ENCODE results near the gene ZNF83. TPM values are rescaled to one million over a fixed set of nuclear protein-coding genes. Genes with fewer than 3 reads are reported as not detected.
"Not testable (repeated sequence)": the region's sequence is repeated elsewhere in the genome, so short reads cannot be mapped to it uniquely, and the experiment has no call there.

The ZNF83 gene
- total RNA-seq, 2 experiments from 2014 or later = 49.1 to 49.7 TPM

GRCh38 chr19:52585604-52586003 is 52.6 kb downstream of the ZNF83 start:
- Mint-ChIP-seq H3K4me1 (no peaks in the 10 kb centered on the region), H3K4me3 (no peak overlapping the region), H3K36me3 (ENCODE audit: low read depth) (peaks cover 84% of the 10 kb centered on the region), H3K27ac (no peak overlapping the region), H3K9me3 (peaks cover 49% of the 10 kb centered on the region), H3K27me3 (no peaks in the 10 kb centered on the region)
- ChIA-PET POLR2A (no interaction called here), CTCF (no interaction called here)
- no peak for DNase-seq

- Mint-ChIP-seq H3K27ac (no peak overlapping the region), H3K9me3 (peaks cover 45% of the 10 kb centered on the region), H3K27me3 (no peaks in the 10 kb centered on the region), H3K4me3 (no peak overlapping the region), H3K36me3 (ENCODE audit: low read depth) (peaks cover 82% of the 10 kb centered on the region), H3K4me1 (no peaks in the 10 kb centered on the region)
- ChIA-PET CTCF (no interaction called here), POLR2A (no interaction called here)
- no peak for DNase-seq
Observed at GRCh38 chr19:52584736-52585440, 53.3 kb downstream of the ZNF83 start.

- CTCF ChIA-PET = no interaction called here
- no peaks in the 10 kb centered on the region for H3K27me3 Mint-ChIP-seq
- peak within 1 kb of the TSS; percentile 84 for H3K4me3 Mint-ChIP-seq
- H3K36me3 Mint-ChIP-seq (ENCODE audit: low read depth) = peaks cover 72% of the 10 kb centered on the region
- peaks cover 31% of the 10 kb centered on the region for H3K4me1 Mint-ChIP-seq
- H3K9me3 Mint-ChIP-seq = peaks cover 43% of the 10 kb centered on the region
- H3K27ac Mint-ChIP-seq = peak within 1 kb of the TSS; percentile 91
- peak; percentile 97 for DNase-seq
- POLR2A ChIA-PET = interaction anchor here (1.0 kb wide), 2 partner anchors 34 to 172 kb away, joined by 3 read pairs; no protein-coding TSS in a partner anchor
Observed at GRCh38 chr19:52570000-52570861, 67.9 kb downstream of the ZNF83 start, which contains the start of gene ZNF701. Gene ZNF701 (plus strand): TSS chr19:52570287. CDS start chr19:52574148, 3,861 bp downstream.

- POLR2A ChIA-PET, DNase-seq, CTCF ChIA-PET, H3K27me3 Mint-ChIP-seq: not testable (repeated sequence)
- Mint-ChIP-seq H3K4me3 (peak overlapping the region; percentile 84), H3K4me1 (peaks cover 31% of the 10 kb centered on the region), H3K36me3 (ENCODE audit: low read depth) (peaks cover 68% of the 10 kb centered on the region), H3K9me3 (peaks cover 44% of the 10 kb centered on the region), H3K27ac (peak overlapping the region; percentile 91)
Observed at GRCh38 chr19:52569638-52569999, 68.5 kb downstream of the ZNF83 start.

GRCh38 chr19:52567921-52568320 is 70.2 kb downstream of the ZNF83 start:
- Mint-ChIP-seq H3K4me3 (no peak overlapping the region), H3K27ac (no peak overlapping the region), H3K9me3 (peaks cover 47% of the 10 kb centered on the region), H3K4me1 (peaks cover 31% of the 10 kb centered on the region), H3K36me3 (ENCODE audit: low read depth) (peaks cover 68% of the 10 kb centered on the region), H3K27me3 (no peaks in the 10 kb centered on the region)
- DNase-seq = no peak
- ChIA-PET CTCF (no interaction called here), POLR2A (no interaction called here)

- no peak for DNase-seq
- Mint-ChIP-seq H3K27ac (no peak overlapping the region), H3K36me3 (ENCODE audit: low read depth) (peaks cover 67% of the 10 kb centered on the region), H3K9me3 (peaks cover 44% of the 10 kb centered on the region), H3K27me3 (no peaks in the 10 kb centered on the region), H3K4me1 (peaks cover 19% of the 10 kb centered on the region), H3K4me3 (no peak overlapping the region)
- CTCF ChIA-PET = no interaction called here
- POLR2A ChIA-PET = interaction anchor here (1.1 to 1.6 kb wide), 2 partner anchors 23 to 81 kb away, joined by 3 to 4 read pairs; no protein-coding TSS in a partner anchor
Observed at GRCh38 chr19:52566588-52566987, 71.6 kb downstream of the ZNF83 start.

GRCh38 chr19:52566121-52566520 is 72.0 kb downstream of the ZNF83 start:
- H3K4me1 Mint-ChIP-seq = peaks cover 15% of the 10 kb centered on the region
- ChIA-PET POLR2A (interaction anchor here (1.1 to 1.6 kb wide), 2 partner anchors 23 to 82 kb away, joined by 3 to 4 read pairs; no protein-coding TSS in a partner anchor), CTCF (interaction anchor here (0.6 kb wide), 1 partner anchor 180 kb away, joined by 3 read pairs; no protein-coding TSS in a partner anchor)
- H3K27me3 Mint-ChIP-seq = no peaks in the 10 kb centered on the region
- H3K4me3 Mint-ChIP-seq = no peak overlapping the region
- no peak for DNase-seq
- H3K27ac Mint-ChIP-seq = no peak overlapping the region
- H3K36me3 Mint-ChIP-seq (ENCODE audit: low read depth) = peaks cover 66% of the 10 kb centered on the region
- H3K9me3 Mint-ChIP-seq = peaks cover 44% of the 10 kb centered on the region

Other genes starting within 250 kb of the ZNF83 start
- 10 to 100 TPM; 10.8 to 11.7 TPM for gene ZNF528, start 240.5 kb downstream of the ZNF83 start, total RNA-seq
- not detected for gene ZNF534, start 209.2 kb downstream of the ZNF83 start, total RNA-seq
- 1 to 10 TPM in 1 of 2 experiments, under 1 TPM in 1; 0.95 to 1.2 TPM for gene ZNF578, start 184.8 kb downstream of the ZNF83 start, total RNA-seq
- gene ZNF808, start 110.7 kb downstream of the ZNF83 start, total RNA-seq = 10 to 100 TPM; 36.7 to 42.6 TPM
- gene ZNF701, start 68.1 kb downstream of the ZNF83 start, total RNA-seq = 10 to 100 TPM; 29.7 to 30.5 TPM
- 10 to 100 TPM; 26.6 TPM for gene ZNF611, start 96.7 kb upstream of the ZNF83 start, total RNA-seq
- gene ZNF600, start 148.4 kb upstream of the ZNF83 start, total RNA-seq = 10 to 100 TPM; 16.9 to 17.5 TPM
- gene ZNF28, start 183.3 kb upstream of the ZNF83 start, total RNA-seq = 10 to 100 TPM; 18.0 to 24.5 TPM
- 10 to 100 TPM; 16.0 to 16.4 TPM for gene ZNF468, start 219.3 kb upstream of the ZNF83 start, total RNA-seq